Mesendoderm (in vitro differentiated cells): ENCODE results near the gene PAPPA2.
A peak's percentile ranks its signal among the peaks of the same experiment; 100 is the strongest.
"Not testable (repeated sequence)": the region's sequence is repeated elsewhere in the genome, so short reads cannot be mapped to it uniquely, and the experiment has no call there.

Experiments used
- DNase-seq: peaks from one replicate; pipeline ENCODE4 v3.0.0; 2013
- H2AK5ac ChIP-seq: 2 replicates; pipeline ENCODE4 v1.6.1; 2013; ENCODE audit warnings: low read length, inconsistent platforms
- H2BK120ac ChIP-seq: 2 replicates; pipeline ENCODE4 v1.6.1; 2013; ENCODE audit warnings: low read depth, mild to moderate bottlenecking, low read length, moderate library complexity, mixed read lengths
- H2BK15ac ChIP-seq: replicated peaks from 2 replicates; pipeline ENCODE4 v1.6.1; 2013; ENCODE audit warnings: low read depth, mild to moderate bottlenecking, moderate library complexity
- H2BK5ac ChIP-seq: 2 replicates; pipeline ENCODE4 v1.6.1; 2013; ENCODE audit warnings: low read length, inconsistent platforms
- H3K18ac ChIP-seq: 2 replicates; pipeline ENCODE4 v1.6.1; 2013; ENCODE audit warnings: mild to moderate bottlenecking, low read length, mixed read lengths
- H3K23ac ChIP-seq: one replicate; pipeline ENCODE4 v1.6.1; 2013; ENCODE audit warnings: low read length
- H3K27ac ChIP-seq: 2 replicates; pipeline ENCODE4 v1.5.1; 2013; ENCODE audit warnings: low read depth, mild to moderate bottlenecking, inconsistent platforms, low read length, moderate library complexity
- H3K27me3 ChIP-seq: 2 replicates; pipeline ENCODE4 v1.6.1; 2013; ENCODE audit warnings: low read length, control low read depth, mild to moderate bottlenecking, inconsistent platforms; ENCODE audit not compliant: insufficient read depth, poor library complexity
- H3K36me3 ChIP-seq: 2 replicates; pipeline ENCODE4 v1.6.1; 2013; ENCODE audit warnings: low read length, inconsistent platforms; ENCODE audit not compliant: control insufficient read depth, insufficient read depth
- H3K4ac ChIP-seq: one replicate; pipeline ENCODE4 v1.6.1; 2013; ENCODE audit warnings: low read depth, mild to moderate bottlenecking, low read length, moderate library complexity
- H3K4me1 ChIP-seq: 2 replicates; pipeline ENCODE4 v1.6.1; 2013; ENCODE audit warnings: low read depth, low read length, inconsistent platforms; ENCODE audit not compliant: control insufficient read depth
- H3K4me2 ChIP-seq: 2 replicates; pipeline ENCODE4 v1.6.1; 2013; ENCODE audit warnings: low read length
- H3K4me3 ChIP-seq: 2 replicates; pipeline ENCODE4 v1.5.1; 2013; ENCODE audit warnings: mild to moderate bottlenecking, low read length
- H3K56ac ChIP-seq: one replicate; pipeline ENCODE4 v1.6.1; 2013; ENCODE audit warnings: low read length
- H3K79me1 ChIP-seq: 2 replicates; pipeline ENCODE4 v1.6.1; 2013; ENCODE audit warnings: low read length, inconsistent platforms
- H3K79me2 ChIP-seq: 2 replicates; pipeline ENCODE4 v1.6.1; 2013; ENCODE audit warnings: mild to moderate bottlenecking, low read length; ENCODE audit not compliant: control insufficient read depth, insufficient read depth
- H3K9ac ChIP-seq: 2 replicates; pipeline ENCODE4 v1.6.1; 2013; ENCODE audit warnings: low read length, inconsistent platforms
- H4K5ac ChIP-seq: one replicate; pipeline ENCODE4 v1.6.1; 2013; ENCODE audit warnings: low read length
- H4K8ac ChIP-seq: one replicate; pipeline ENCODE4 v1.6.1; 2013; ENCODE audit warnings: low read depth, mild to moderate bottlenecking, control low read depth, low read length, moderate library complexity
- WGBS: extraction: QIAGEN DNeasy Blood & Tissue Kit; methylation state at CpG from one replicate; pipeline ENCODE4 v1.1.7; 2013; ENCODE audit warnings: low lambda C conversion rate, missing lambda C conversion rate; ENCODE audit not compliant: insufficient coverage; ENCODE audit errors: extremely low coverage; 5-methylcytosine and 5-hydroxymethylcytosine counted together

Gene PAPPA2

DNA sequence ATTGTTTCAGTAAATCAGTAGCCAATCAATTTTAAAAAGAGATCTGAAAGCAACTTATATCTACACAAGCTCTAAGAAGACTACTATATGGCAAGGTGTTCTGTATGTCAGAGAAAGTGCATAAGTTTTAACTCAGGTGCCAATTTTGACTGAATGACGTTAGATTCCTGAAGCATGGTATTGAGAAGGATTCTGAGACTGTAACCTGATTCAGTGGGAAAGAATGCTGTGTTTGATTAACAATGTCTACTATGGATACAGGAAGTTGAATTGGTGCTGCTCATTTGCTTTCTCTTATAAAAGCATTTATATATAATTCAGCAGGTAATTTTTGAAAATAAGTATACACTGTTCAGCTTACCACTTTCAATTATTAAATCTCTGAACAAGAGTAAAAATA is 156.3 kb downstream of the PAPPA2 start:
- H3K18ac ChIP-seq, result no peak overlapping the region
- H3K27ac ChIP-seq, result no peak overlapping the region
- H3K4me3 ChIP-seq, result no peak overlapping the region
- no peak overlapping the region for H3K9ac ChIP-seq
- no peak overlapping the region for H3K23ac ChIP-seq
- no peaks in the 10 kb centered on the region for H3K36me3 ChIP-seq
- no CpG with 5 or more reads among the region's 1 CpG for WGBS
- H3K79me1 ChIP-seq, result no peaks in the 10 kb centered on the region
- H3K79me2 ChIP-seq, result no peaks in the 10 kb centered on the region
- no peak overlapping the region for H2BK5ac ChIP-seq
- no peak overlapping the region for H3K4me2 ChIP-seq
- no peak overlapping the region for H2BK120ac ChIP-seq
- H3K4ac ChIP-seq, result no peak overlapping the region
- no peak overlapping the region for H2AK5ac ChIP-seq
- H3K56ac ChIP-seq, result no peak overlapping the region
- no peak overlapping the region for H4K5ac ChIP-seq
- DNase-seq, result peak; percentile 38
- no peaks in the 10 kb centered on the region for H3K27me3 ChIP-seq
- H2BK15ac ChIP-seq, result no peak overlapping the region
- no peak overlapping the region for H4K8ac ChIP-seq
- no peaks in the 10 kb centered on the region for H3K4me1 ChIP-seq

DNA sequence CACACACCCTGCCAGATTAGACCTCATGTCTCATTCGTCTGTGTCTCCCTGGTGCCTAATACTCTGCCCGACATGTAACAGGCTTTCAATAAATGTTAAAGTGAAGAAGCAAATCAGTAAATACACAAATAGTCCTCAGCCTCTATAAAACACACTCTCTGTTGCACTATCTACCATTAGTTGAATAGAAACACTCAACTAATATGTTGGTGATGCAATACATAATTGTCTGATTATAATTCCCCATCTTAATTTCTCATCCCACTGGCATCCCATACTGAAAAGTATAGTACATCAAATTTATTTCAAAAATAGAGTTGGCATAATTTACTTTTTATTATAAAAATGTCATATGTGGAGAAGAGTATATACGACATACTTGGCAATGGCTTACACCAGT is 162.4 kb downstream of the PAPPA2 start:
- Histone ChIP-seq H3K4ac (no peak overlapping the region), H2BK120ac (no peak overlapping the region)

DNA sequence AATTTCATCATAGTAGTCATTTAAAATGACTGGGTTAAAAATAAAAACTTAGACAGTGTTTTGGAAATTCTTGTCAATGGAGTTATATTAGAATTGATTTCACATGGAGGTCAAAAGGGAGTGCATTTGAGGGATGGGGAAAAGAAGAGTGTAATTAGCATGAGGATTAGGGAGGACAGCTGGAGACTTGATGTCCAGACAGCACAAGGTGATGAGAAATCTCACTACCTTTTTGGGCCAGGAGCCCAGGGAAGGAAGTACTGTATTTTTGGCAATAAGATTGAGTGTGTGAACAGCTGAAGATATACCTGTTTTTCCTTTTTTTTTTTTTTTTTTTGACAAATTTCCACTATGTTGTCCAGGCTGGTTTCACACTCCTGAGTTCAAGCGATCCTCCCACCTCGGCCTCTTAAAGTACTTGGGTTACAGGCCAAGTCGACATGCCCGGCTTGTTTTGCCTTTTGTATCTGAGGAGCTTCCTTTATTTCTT is 163.6 kb downstream of the PAPPA2 start:
- no peak overlapping the region for H4K8ac ChIP-seq
- H3K27ac ChIP-seq, result no peak overlapping the region
- H2BK120ac ChIP-seq, result no peak overlapping the region
- DNase-seq, result no peak
- H3K4me2 ChIP-seq, result no peak overlapping the region
- H3K4ac ChIP-seq, result no peak overlapping the region
- H3K79me2 ChIP-seq, result no peaks in the 10 kb centered on the region
- H2BK15ac ChIP-seq, result no peak overlapping the region
- no peaks in the 10 kb centered on the region for H3K79me1 ChIP-seq
- H4K5ac ChIP-seq, result no peak overlapping the region
- H2AK5ac ChIP-seq, result no peak overlapping the region
- H3K4me1 ChIP-seq, result no peaks in the 10 kb centered on the region
- H3K56ac ChIP-seq, result no peak overlapping the region
- no peak overlapping the region for H2BK5ac ChIP-seq
- H3K18ac ChIP-seq, result no peak overlapping the region
- H3K4me3 ChIP-seq, result no peak overlapping the region
- no peaks in the 10 kb centered on the region for H3K36me3 ChIP-seq
- H3K27me3 ChIP-seq, result no peaks in the 10 kb centered on the region
- no peak overlapping the region for H3K23ac ChIP-seq
- no CpG with 5 or more reads among the region's 4 CpGs for WGBS
- H3K9ac ChIP-seq, result no peak overlapping the region

More for the DNA sequence above, 162.4 kb downstream of the PAPPA2 start:
- no peak overlapping the region for H3K56ac ChIP-seq
- H3K4me1 ChIP-seq, result no peaks in the 10 kb centered on the region
- H3K23ac ChIP-seq, result no peak overlapping the region
- H3K27me3 ChIP-seq, result no peaks in the 10 kb centered on the region
- H2BK15ac ChIP-seq, result no peak overlapping the region
- no peak overlapping the region for H3K27ac ChIP-seq
- no peaks in the 10 kb centered on the region for H3K36me3 ChIP-seq
- WGBS, result no CpG with 5 or more reads among the region's 3 CpGs
- H3K79me1 ChIP-seq, result no peaks in the 10 kb centered on the region
- DNase-seq, result no peak
- H2AK5ac ChIP-seq, result no peak overlapping the region
- H4K5ac ChIP-seq, result no peak overlapping the region
- H3K4me2 ChIP-seq, result no peak overlapping the region
- no peak overlapping the region for H4K8ac ChIP-seq
- H3K79me2 ChIP-seq, result no peaks in the 10 kb centered on the region
- H3K4me3 ChIP-seq, result no peak overlapping the region
- no peak overlapping the region for H2BK5ac ChIP-seq
- no peak overlapping the region for H3K9ac ChIP-seq
- H3K18ac ChIP-seq, result no peak overlapping the region

DNA sequence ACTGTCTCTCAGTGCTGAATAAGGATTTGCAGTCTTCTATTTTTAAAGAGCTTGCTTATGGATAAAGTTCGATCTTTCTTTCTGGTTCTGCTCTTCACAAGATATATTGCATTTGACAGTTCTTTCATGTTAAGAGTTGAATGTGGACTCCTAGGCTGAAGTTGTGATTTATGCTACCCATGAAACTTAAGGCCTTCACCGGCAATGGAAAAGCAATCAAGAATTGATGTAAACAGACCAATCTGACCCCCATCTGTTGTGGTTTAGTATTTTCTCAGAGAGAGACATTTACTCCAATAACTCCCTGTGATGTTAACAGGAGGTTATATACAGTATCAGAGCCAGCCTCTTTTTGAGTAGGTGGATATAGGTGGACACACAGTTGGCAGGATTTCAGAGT is 165.8 kb downstream of the PAPPA2 start:
- H3K79me1 ChIP-seq, result no peaks in the 10 kb centered on the region
- H3K4me1 ChIP-seq, result no peaks in the 10 kb centered on the region
- H3K79me2 ChIP-seq, result no peaks in the 10 kb centered on the region
- no peak overlapping the region for H4K8ac ChIP-seq
- H3K18ac ChIP-seq, result no peak overlapping the region
- no peak overlapping the region for H3K27ac ChIP-seq
- H3K9ac ChIP-seq, result no peak overlapping the region
- DNase-seq, result no peak
- WGBS, result no CpG with 5 or more reads among the region's 2 CpGs
- no peak overlapping the region for H2BK5ac ChIP-seq
- H3K23ac ChIP-seq, result no peak overlapping the region
- H3K56ac ChIP-seq, result no peak overlapping the region
- H3K4me2 ChIP-seq, result no peak overlapping the region
- H2BK120ac ChIP-seq, result no peak overlapping the region
- H4K5ac ChIP-seq, result no peak overlapping the region
- no peaks in the 10 kb centered on the region for H3K36me3 ChIP-seq
- H2BK15ac ChIP-seq, result no peak overlapping the region
- no peak overlapping the region for H3K4ac ChIP-seq
- H3K27me3 ChIP-seq, result no peaks in the 10 kb centered on the region
- no peak overlapping the region for H3K4me3 ChIP-seq
- H2AK5ac ChIP-seq, result no peak overlapping the region

DNA sequence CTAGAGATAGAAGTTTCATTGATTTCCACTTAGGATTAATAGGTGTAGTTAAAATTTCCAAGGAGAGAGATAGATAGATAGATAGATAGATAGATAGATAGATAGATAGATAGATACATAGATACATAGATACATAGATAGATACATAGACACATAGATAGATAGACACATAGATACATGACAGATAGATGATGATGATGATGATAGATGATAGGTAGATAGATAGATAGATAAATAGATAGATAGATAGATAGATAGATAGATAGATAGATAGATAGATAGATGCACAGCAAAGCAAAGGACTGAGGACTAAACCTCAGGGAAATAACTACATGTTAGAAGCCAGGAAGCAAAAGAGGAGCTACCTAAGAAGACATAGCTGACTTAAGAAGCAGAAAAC is 171.8 kb downstream of the PAPPA2 start:
- not testable (repeated sequence) for H2BK120ac ChIP-seq, H3K9ac ChIP-seq, H4K8ac ChIP-seq, H3K23ac ChIP-seq, H3K18ac ChIP-seq, H3K4me3 ChIP-seq, H3K4me1 ChIP-seq, H2AK5ac ChIP-seq, DNase-seq, H3K36me3 ChIP-seq, H3K79me2 ChIP-seq, H3K4me2 ChIP-seq, H3K79me1 ChIP-seq, H4K5ac ChIP-seq, H2BK15ac ChIP-seq, H3K56ac ChIP-seq, H3K27me3 ChIP-seq, H3K27ac ChIP-seq, H2BK5ac ChIP-seq, H3K4ac ChIP-seq

DNA sequence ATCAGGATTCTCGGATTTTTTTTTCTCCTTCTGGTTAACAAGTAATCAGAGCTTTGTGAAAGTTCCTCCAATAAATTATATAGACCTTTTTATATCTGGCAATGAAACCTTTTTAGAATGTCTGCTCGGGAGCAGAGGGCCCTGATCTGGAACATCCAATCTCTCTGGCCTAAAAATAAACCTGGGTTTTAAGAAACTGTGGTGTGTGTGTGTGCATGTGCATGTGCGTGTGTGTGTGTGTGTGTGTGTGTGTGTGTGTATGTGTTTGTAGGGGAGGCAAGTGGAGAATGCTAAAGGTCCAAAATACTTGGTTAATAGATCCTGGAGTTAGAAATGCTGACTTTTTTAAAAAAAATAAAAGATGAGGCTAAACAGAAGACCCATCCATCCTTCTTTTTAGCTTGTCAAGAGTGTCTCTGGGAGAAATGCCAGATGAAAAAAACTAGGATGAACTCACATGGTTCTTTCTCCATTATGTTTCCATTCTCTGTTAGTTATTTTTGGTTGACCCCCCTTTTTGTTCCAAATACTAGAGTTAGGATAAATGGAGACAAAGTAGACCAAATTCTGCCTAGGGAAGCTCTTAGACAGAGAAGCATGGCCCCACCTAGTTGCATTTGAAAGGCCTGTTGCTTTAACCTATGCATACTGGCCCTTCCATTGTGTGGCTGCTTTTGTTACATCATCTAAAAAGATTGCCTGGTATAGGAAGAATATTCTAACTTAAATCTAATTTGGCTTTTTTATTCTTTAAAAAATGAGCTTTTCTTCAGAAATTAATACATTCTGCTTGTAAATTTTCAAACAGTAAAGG is 175.9 kb downstream of the PAPPA2 start:
- H4K5ac ChIP-seq, result no peak overlapping the region
- no peaks in the 10 kb centered on the region for H3K4me1 ChIP-seq
- whole genome bisulfite sequencing, result no CpG with 5 or more reads among the region's 3 CpGs
- no peak overlapping the region for H3K56ac ChIP-seq
- H3K79me1 ChIP-seq, result no peaks in the 10 kb centered on the region
- no peak overlapping the region for H3K4ac ChIP-seq
- H3K23ac ChIP-seq, result no peak overlapping the region
- no peak overlapping the region for H2BK15ac ChIP-seq
- no peak overlapping the region for H3K4me3 ChIP-seq
- H3K18ac ChIP-seq, result no peak overlapping the region
- H3K9ac ChIP-seq, result no peak overlapping the region
- H2BK120ac ChIP-seq, result no peak overlapping the region
- no peaks in the 10 kb centered on the region for H3K79me2 ChIP-seq
- no peak overlapping the region for H3K4me2 ChIP-seq
- DNase-seq, result no peak
- no peaks in the 10 kb centered on the region for H3K27me3 ChIP-seq
- no peak overlapping the region for H2AK5ac ChIP-seq
- H3K27ac ChIP-seq, result no peak overlapping the region
- H4K8ac ChIP-seq, result no peak overlapping the region
- no peak overlapping the region for H2BK5ac ChIP-seq
- no peaks in the 10 kb centered on the region for H3K36me3 ChIP-seq
